ENCODE results near the gene SLC38A9.

Gene SLC38A9

DNA sequence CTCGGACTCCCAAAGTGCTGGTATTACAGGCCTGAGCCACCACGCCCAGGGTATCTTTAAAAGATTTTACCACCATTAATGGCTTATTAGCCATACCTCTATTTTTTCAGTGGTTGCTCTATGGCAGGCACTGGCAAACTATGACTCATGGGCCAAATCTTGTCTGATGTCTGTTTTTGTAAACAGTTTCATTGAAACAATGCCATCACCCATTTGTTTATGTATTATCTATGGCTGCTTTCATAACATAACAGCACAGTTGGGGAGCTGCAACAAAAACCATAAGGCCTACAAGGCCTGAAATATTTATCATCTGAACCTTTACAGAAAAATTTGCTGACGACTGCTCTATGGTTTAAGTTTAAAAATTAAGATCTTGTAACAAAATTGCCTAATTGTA is 66.8 kb downstream of the SLC38A9 start:
- DNase-seq: no peak

- DNase-seq: no peak
These were observed 73.7 kb downstream of the SLC38A9 start for GRCh38 chr5:55638455-55638854.

DNA sequence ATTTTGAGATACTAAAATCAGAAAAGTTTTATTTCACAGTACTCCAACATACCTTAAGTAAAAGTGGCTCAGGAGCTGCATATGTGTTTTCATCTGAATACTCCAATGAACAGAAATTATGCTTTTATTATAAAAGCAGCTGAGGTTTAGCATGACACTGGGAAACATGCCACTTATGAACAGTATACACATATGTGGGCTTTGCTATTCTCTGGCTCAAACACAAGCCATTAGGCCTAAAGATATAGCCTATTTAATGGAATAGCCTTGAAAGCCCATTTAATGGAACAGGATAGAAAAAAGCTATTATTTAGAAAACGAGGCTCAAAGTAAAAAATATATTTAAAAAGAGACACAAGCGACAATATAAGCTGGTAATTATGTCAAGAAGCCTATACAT is 74.1 kb downstream of the SLC38A9 start:
- DNase-seq: no peak

GRCh38 chr5:55636683-55637082 is 75.4 kb downstream of the SLC38A9 start:
- no peak for DNase-seq

DNA sequence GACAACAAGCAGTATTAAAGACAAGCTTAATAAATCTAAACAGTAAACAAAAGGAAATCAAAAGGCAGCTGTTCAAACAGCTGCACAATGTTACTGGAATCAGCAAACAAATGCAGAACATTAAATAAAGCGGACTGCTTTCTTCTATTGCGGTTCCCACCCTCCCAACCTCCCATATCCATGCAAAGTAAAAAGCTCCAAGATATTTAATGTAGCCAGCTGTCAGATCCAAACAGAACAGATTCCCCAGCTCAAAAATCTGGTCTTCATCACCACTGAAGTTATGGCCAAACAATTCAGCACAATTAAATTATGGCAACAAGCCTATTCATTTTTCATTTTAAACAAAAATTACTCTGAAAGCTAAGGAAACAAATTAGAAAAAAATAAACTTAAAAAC is 75.9 kb downstream of the SLC38A9 start:
- no peak for DNase-seq

DNA sequence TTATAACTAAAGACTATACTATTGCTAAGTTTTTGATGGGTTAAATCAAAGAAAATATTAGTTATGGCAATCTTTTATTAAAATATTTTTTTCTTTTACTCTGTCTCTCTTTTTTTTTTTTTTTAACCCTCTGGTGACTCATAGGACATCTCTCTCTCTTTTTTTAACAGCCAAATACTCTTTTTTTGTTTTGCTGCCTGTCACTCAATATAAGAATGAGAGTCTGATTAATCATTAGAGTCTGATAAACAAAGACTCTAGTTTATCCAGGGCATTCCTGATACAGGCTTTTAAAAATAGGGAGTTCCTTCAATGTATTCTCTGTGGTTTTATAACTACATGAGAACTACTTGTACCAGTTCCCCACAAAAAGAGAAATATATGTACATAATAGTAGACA is 77.3 kb downstream of the SLC38A9 start:
- DNase-seq: no peak

DNA sequence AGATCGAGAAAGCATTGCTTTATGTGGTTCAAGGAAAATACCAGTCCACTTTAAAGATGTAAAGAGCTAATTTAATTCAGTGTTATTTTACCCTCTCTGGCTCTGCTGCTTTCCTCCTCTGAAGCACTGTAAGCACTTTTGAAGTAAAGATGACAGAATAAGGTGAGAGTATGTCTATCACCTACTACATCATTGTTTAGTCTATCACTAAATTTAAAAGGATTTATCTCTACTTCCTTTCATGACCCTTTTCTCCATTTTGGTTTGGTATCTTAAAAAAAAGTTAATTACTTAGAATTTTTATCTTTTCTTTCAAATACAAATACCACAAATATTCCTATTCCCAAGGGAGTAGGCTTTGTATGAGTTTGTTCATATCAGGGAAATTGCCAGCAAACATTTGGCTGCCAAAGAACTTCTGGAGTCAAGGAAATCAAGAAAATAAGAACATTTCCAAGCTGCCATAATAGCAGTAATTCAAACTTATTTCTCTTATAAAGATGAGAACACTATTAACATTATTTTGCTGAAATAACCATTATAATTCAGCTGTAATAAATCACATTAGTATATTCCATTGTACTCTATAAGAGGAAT is 77.8 kb downstream of the SLC38A9 start:
- no peak for DNase-seq

GRCh38 chr5:55633574-55634208 is 78.4 kb downstream of the SLC38A9 start:
- DNase-seq: no peak

GRCh38 chr5:55629815-55630214 is 82.3 kb downstream of the SLC38A9 start:
- no peak for DNase-seq

- no peak for DNase-seq
These were observed 85.3 kb downstream of the SLC38A9 start for GRCh38 chr5:55626790-55627189.

DNA sequence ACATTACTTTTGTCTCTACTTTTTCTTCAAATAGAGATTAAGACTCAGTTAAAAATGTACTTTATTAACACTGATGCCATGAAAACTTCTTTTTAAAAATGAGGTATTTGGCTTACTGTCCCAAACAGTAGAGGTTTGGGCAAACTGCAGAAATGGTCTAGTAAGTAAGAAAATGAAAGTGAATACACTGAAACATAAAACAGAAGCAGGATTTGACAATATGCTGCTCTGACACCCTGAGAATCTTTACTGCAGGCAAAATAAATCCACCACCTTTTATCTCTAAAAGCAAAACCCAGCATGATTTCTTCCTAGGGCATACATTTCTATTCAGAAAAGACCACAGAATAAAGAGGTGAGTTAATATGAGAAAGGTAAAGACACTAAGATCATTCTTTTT is 86.2 kb downstream of the SLC38A9 start:
- no peak for DNase-seq

DNA sequence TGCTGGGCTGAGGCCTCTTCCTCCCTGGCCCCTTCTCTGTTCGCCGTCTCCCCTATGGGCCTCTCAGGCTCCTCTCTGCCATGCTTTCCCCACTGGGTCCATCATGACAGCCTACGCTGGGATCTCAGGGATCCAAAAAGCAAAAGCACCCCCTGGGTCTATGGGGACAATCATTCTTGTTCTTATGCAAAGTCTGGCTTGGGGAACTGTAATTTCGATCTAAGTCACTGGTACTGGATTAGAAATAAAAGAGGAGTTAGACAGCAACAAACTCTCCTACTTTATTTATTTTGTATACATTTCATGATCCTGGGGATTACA is 86.6 kb downstream of the SLC38A9 start:
- no peak for DNase-seq

DNA sequence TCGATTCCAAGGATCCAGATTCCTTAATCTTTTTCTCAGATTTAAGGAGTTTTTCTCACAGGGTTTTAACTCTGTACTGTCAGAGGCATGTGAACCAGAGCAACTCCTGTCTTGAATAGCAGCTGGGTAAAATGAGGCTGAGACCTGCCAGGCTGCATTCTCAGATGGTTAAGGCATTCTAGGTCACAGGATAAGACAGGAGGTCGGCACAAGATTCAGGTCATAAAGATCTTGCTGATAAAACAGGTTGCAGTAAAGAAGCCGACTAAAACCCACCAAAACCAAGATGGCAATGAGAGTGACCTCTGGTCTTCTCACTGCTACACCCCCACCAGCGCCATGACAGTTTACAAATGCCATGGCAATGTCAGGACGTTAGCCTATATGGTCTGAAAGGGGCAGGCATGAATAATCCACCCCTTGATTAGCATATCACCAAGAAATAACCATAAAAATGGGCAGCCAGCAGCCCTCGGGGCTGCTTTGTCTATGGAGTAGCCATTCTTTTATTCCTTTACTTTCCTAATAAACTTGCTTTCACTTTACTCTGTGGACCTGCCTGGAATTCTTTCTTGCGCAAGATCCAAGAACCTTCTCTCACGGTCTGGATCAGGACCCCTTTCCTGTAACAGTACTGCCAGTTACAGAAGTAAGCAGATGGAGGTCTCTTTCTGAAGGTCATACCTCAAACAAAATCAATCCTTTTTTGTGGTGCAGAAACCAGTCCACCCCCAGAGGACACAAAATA is 87.1 kb downstream of the SLC38A9 start:
- DNase-seq: no peak

DNA sequence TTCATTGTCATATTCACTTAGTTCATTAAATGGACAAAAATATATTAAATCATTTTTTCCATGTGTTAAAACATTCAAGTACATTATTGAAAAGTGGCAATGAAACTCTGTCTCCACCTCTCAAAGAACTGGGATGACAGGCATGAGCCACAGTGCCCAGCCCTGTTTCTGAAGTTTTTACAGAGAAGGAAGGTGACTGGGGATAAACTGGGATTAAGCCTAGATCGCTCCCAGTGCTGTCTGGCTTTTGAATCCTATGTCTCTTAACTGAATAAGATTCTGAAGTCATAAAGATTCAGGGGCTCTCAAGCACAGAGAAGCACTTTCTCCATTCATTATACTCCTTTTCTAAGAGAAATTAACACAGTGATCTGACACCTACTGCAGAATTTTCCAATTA is 88.3 kb downstream of the SLC38A9 start:
- DNase-seq: no peak

GRCh38 chr5:55622460-55622859 is 89.7 kb downstream of the SLC38A9 start:
- DNase-seq: no peak

GRCh38 chr5:55621229-55621628 is 90.9 kb downstream of the SLC38A9 start:
- no peak for DNase-seq

- DNase-seq: no peak
These were observed 91.4 kb downstream of the SLC38A9 start for GRCh38 chr5:55620766-55621160.

- no peak for DNase-seq
These were observed 91.9 kb downstream of the SLC38A9 start for GRCh38 chr5:55620009-55620765.

DNA sequence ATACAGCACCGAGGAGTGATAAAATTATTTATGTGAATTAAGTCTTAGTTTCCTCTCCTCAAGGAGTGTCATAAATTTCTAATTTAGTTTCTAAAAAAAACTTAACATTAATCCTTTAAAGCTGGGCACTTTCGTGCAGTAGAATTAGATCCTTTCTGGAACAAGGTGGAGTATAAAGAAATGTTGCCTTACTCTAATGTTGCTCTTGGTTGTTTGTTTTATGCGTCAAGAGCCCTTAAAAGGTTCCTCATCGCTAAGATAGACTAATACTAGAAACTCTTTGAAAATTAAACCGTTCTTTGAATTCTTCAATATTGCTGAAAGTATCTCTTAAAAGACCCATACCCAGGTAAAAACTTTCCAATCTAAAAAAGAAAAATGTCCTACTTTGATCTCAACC is 93.8 kb downstream of the SLC38A9 start:
- DNase-seq: no peak

GRCh38 chr5:55613112-55613868 is 98.8 kb downstream of the SLC38A9 start:
- no peak for DNase-seq

GRCh38 chr5:55610542-55610941 is 101.6 kb downstream of the SLC38A9 start:
- DNase-seq: no peak

- DNase-seq: no peak
These were observed 102.7 kb downstream of the SLC38A9 start for GRCh38 chr5:55609413-55609812.

Measured in NCI-H526 treated with DMSO at 0.1 percent for 48 hours (cell line).